MCF 10A (cell line): Measurements from ENCODE around the gene IRAK4. TPM values are rescaled to one million over a fixed set of nuclear protein-coding genes. Genes with fewer than 3 reads are reported as not detected.
A peak's percentile ranks its signal among the peaks of the same experiment; 100 is the strongest.

Source experiments
- BruUV-seq: library from RNA; stranded (reverse); fragments of 400-500 nt; replicated peaks from 2 replicates; lab custom pipeline; 2021; lab: Mats Ljungman, UMichigan
- CTCF ChIA-PET: fragments of 300-600 bp; sonication (Branson Sonifier 250); formaldehyde crosslinking; extraction: SDS; loops from one replicate; lab custom pipeline; 2021; ENCODE audit warnings: antibody characterized with exemption, inconsistent platforms; lab: Yijun Ruan, JAX
- POLR2A ChIA-PET: fragments of 300-600, 350-650 bp; sonication (Branson Sonifier 250); formaldehyde crosslinking; extraction: SDS; loops from one replicate; lab custom pipeline; 2020; ENCODE audit warnings: antibody characterized with exemption, inconsistent platforms; lab: Yijun Ruan, JAX
- DNase-seq: peaks from one replicate; pipeline ENCODE4 v3.0.0-alpha.2; 2018; ENCODE audit not compliant: unreplicated experiment
- H3K27ac Mint-ChIP-seq: one replicate; pipeline ENCODE4 v1.8.0; 2022; ENCODE audit warnings: mild to moderate bottlenecking, low read depth, mixed read lengths; ENCODE audit not compliant: unreplicated experiment
- H3K27me3 Mint-ChIP-seq: one replicate; pipeline ENCODE4 v1.8.0; 2022; ENCODE audit warnings: mixed read lengths; ENCODE audit not compliant: insufficient read depth, unreplicated experiment
- H3K36me3 Mint-ChIP-seq: one replicate; pipeline ENCODE4 v1.8.0; 2022; ENCODE audit warnings: mild to moderate bottlenecking, moderate library complexity, mixed read lengths; ENCODE audit not compliant: insufficient read depth, unreplicated experiment
- H3K4me1 Mint-ChIP-seq: one replicate; pipeline ENCODE4 v1.8.0; 2022; ENCODE audit warnings: mixed read lengths; ENCODE audit not compliant: insufficient read depth, unreplicated experiment
- H3K4me3 Mint-ChIP-seq: one replicate; pipeline ENCODE4 v1.8.0; 2022; ENCODE audit warnings: mild to moderate bottlenecking, moderate library complexity, mixed read lengths; ENCODE audit not compliant: unreplicated experiment
- H3K9me3 Mint-ChIP-seq: one replicate; pipeline ENCODE4 v1.8.0; 2022; ENCODE audit warnings: mixed read lengths; ENCODE audit not compliant: unreplicated experiment
- intact Hi-C: fragments of 100-400 bp; cut with micrococcal nuclease; formaldehyde crosslinking; loops from 2 replicates; pipeline ENCODE4 v1.14.1; 2022
- total RNA-seq: library from RNA; stranded (reverse); gene quantifications from 2 replicates; pipeline ENCODE4 v1.2.3, GENCODE V29; 2022
- TF ChIP-seq, protein P1 (sequence below): fragments of 200-600 bp; IDR thresholded peaks from one replicate; pipeline ENCODE4 v1.8.0; 2022; ENCODE audit warnings: antibody characterized with exemption, mild to moderate bottlenecking; ENCODE audit not compliant: unreplicated experiment

Gene IRAK4
- total RNA-seq, 1 experiment from 2014 or later = 10.1 TPM

DNA sequence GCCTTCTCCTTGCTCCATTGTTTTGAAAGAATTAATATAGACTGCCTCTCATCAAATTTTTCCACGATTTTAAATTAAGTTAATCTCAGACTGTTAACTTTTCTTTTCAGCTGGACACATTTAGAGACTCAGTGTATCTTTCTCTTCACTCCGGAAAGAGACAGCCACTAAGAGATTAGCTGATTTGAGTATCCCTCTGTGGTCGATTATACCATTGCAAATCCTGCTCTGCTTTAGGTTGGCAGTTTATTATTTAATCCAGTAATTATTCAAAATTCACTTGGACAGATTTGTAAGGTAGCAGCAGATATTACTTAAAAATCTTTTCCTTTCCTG is 48.0 kb downstream of the IRAK4 start:
- ChIA-PET POLR2A (interaction anchor here (0.8 to 8.8 kb wide), 18 partner anchors 11 to 1482 kb away, joined by 3 to 152 read pairs (median 6); partner anchors contain the start of genes IRAK4, PUS7L and TMEM117), CTCF (interaction anchor here (0.7 to 5.2 kb wide), 7 partner anchors 10 to 76 kb away, joined by 3 to 45 read pairs (median 3); no protein-coding TSS in a partner anchor)
- H3K9me3 Mint-ChIP-seq = no peaks in the 10 kb centered on the region
- TF ChIP-seq, protein P1, sequence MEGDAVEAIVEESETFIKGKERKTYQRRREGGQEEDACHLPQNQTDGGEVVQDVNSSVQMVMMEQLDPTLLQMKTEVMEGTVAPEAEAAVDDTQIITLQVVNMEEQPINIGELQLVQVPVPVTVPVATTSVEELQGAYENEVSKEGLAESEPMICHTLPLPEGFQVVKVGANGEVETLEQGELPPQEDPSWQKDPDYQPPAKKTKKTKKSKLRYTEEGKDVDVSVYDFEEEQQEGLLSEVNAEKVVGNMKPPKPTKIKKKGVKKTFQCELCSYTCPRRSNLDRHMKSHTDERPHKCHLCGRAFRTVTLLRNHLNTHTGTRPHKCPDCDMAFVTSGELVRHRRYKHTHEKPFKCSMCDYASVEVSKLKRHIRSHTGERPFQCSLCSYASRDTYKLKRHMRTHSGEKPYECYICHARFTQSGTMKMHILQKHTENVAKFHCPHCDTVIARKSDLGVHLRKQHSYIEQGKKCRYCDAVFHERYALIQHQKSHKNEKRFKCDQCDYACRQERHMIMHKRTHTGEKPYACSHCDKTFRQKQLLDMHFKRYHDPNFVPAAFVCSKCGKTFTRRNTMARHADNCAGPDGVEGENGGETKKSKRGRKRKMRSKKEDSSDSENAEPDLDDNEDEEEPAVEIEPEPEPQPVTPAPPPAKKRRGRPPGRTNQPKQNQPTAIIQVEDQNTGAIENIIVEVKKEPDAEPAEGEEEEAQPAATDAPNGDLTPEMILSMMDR = no peak
- H3K4me1 Mint-ChIP-seq = peaks cover 7% of the 10 kb centered on the region
- H3K36me3 Mint-ChIP-seq = peaks cover 22% of the 10 kb centered on the region
- intact Hi-C loops = loop anchor here (1.0 kb wide), 1 partner anchor 30 kb away; the partner anchor contains the start of gene TMEM117
- H3K27me3 Mint-ChIP-seq = no peaks in the 10 kb centered on the region
- H3K4me3 Mint-ChIP-seq = peak overlapping the region; percentile 86
- TSS peak; percentile 84 for BruUV-seq
- peak overlapping the region; percentile 98 for H3K27ac Mint-ChIP-seq
- no peak for DNase-seq

DNA sequence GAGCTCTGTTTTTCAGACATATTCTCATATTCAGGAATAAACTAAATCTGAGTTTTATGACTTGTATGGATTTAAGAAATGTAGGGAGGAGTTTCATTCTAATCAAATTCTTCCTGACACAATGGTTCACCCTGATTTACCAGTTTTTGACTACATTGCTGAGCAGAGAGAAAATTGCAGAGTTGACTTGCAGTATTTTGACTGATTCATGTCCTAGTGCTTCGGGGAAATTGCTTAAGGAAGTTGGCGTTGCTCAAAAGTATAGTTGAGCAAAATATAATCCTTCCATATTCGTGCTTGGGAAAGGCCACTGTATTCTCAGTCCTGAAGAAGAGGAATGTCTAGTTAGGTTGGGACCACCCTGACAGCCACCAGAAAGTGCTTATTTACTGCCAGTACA is 48.6 kb downstream of the IRAK4 start:
- Mint-ChIP-seq H3K27me3 (no peaks in the 10 kb centered on the region), H3K4me3 (peak overlapping the region; percentile 86), H3K36me3 (peaks cover 15% of the 10 kb centered on the region), H3K9me3 (no peaks in the 10 kb centered on the region), H3K27ac (peak overlapping the region; percentile 98), H3K4me1 (peaks cover 7% of the 10 kb centered on the region)
- CTCF ChIA-PET = interaction anchor here (1.3 to 5.2 kb wide), 3 partner anchors 10 to 76 kb away, joined by 3 to 45 read pairs (median 4); no protein-coding TSS in a partner anchor
- POLR2A ChIA-PET = interaction anchor here (1.0 to 8.8 kb wide), 7 partner anchors 10 to 1482 kb away, joined by 3 to 152 read pairs (median 9); partner anchors contain the start of genes IRAK4, PUS7L and TMEM117
- BruUV-seq = no TSS peak
- intact Hi-C loops = no loop called here
- TF ChIP-seq, protein P1 = no peak
- no peak for DNase-seq

DNA sequence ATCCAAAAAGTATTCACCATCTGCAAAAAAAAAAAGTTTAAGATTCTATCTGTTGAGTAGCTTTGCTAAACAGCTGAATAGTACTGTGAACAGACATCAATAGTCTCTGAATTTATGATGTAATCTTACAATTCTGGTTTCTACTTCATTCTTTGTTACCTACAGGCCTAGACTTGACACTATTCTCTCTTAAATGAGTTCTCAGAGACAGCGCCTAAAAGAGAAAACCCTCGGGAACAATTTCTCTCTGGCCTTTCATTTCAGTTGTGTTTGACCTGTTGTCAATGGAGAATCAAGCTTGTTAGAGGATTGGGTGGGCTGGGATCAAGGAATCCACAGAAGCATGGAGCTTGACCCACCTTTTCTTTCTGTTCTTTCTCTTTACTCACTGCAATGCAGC is 53.3 kb downstream of the IRAK4 start:
- H3K27ac Mint-ChIP-seq = no peak overlapping the region
- no peak for DNase-seq
- no peaks in the 10 kb centered on the region for H3K27me3 Mint-ChIP-seq
- no peaks in the 10 kb centered on the region for H3K9me3 Mint-ChIP-seq
- H3K4me3 Mint-ChIP-seq = no peak overlapping the region
- H3K36me3 Mint-ChIP-seq = no peaks in the 10 kb centered on the region
- CTCF ChIA-PET = interaction anchor here (0.7 to 1.6 kb wide), 3 partner anchors 21 to 181 kb away, joined by 3 read pairs; no protein-coding TSS in a partner anchor
- POLR2A ChIA-PET = interaction anchor here (1.2 to 8.8 kb wide), 2 partner anchors 25 to 53 kb away, joined by 4 to 152 read pairs; partner anchors contain the start of genes IRAK4, PUS7L and TMEM117
- BruUV-seq = no TSS peak
- TF ChIP-seq, protein P1 = no peak
- H3K4me1 Mint-ChIP-seq = peaks cover 6% of the 10 kb centered on the region
- intact Hi-C loops = no loop called here

DNA sequence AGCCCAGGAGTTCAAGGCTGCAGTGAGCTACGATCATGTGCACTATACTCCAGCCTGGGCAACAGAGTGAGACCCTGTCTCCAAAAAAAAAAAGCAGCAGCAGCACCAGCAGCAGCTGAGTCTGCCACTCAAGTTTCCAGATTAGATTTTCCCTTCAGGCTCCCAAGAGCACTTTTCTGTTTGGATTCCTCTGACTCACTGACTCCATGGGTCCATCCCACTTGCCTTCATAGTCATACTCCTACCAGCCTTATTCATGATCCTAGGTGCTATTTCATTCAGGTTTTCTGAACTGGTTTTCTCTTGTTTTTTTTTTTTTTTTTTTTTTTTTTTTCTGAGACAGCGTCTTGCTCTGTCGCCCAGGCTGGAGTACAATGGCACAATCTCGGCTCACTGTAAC is 54.2 kb downstream of the IRAK4 start:
- H3K9me3 Mint-ChIP-seq = no peaks in the 10 kb centered on the region
- no peak overlapping the region for H3K4me3 Mint-ChIP-seq
- CTCF ChIA-PET = interaction anchor here (0.6 to 1.3 kb wide), 3 partner anchors 21 to 299 kb away, joined by 3 to 7 read pairs (median 4); no protein-coding TSS in a partner anchor
- no peak overlapping the region for H3K27ac Mint-ChIP-seq
- intact Hi-C loops = no loop called here
- TF ChIP-seq, protein P1 = no peak
- POLR2A ChIA-PET = interaction anchor here (1.0 to 8.8 kb wide), 3 partner anchors 11 to 53 kb away, joined by 3 to 152 read pairs (median 4); partner anchors contain the start of gene TMEM117
- DNase-seq = no peak
- no peaks in the 10 kb centered on the region for H3K36me3 Mint-ChIP-seq
- H3K4me1 Mint-ChIP-seq = peaks cover 6% of the 10 kb centered on the region
- H3K27me3 Mint-ChIP-seq = no peaks in the 10 kb centered on the region
- no TSS peak for BruUV-seq
